GM23248 (cell line): ENCODE measurements around the gene CDH16. TPM values are rescaled to one million over a fixed set of nuclear protein-coding genes. Genes with fewer than 3 reads are reported as not detected.
"Not testable (repeated sequence)": the region's sequence is repeated elsewhere in the genome, so short reads cannot be mapped to it uniquely, and the experiment has no call there.

ENCODE experiments used
- DNase-seq: peaks from one replicate; pipeline ENCODE4 v3.0.0-alpha.2; 2015
- H2AFZ ChIP-seq: fragments of 200-600 bp; sonication (generic); 2 replicates; pipeline ENCODE4 v1.6.1; 2016; ENCODE audit warnings: antibody characterized with exemption
- H3F3A ChIP-seq: fragments of 200-600 bp; sonication (generic); 2 replicates; pipeline ENCODE4 v1.6.1; 2016; ENCODE audit warnings: mild to moderate bottlenecking, antibody characterized with exemption, mixed run types; ENCODE audit not compliant: insufficient read depth
- H3K27ac ChIP-seq: fragments of 200-600 bp; sonication (generic); 2 replicates; pipeline ENCODE4 v1.5.1; 2016; ENCODE audit warnings: mild to moderate bottlenecking
- H3K27me3 ChIP-seq: fragments of 200-600 bp; sonication (generic); replicated peaks from 2 replicates; pipeline ENCODE4 v1.6.1; 2016; ENCODE audit warnings: mild to moderate bottlenecking; ENCODE audit not compliant: insufficient read depth
- H3K36me3 ChIP-seq: fragments of 200-600 bp; sonication (generic); 2 replicates; pipeline ENCODE4 v1.6.1; 2016; ENCODE audit warnings: low read depth, mild to moderate bottlenecking
- H3K4me1 ChIP-seq: fragments of 200-600 bp; sonication (generic); 2 replicates; pipeline ENCODE4 v1.6.1; 2016; ENCODE audit warnings: mild to moderate bottlenecking; ENCODE audit not compliant: insufficient read depth
- H3K4me2 ChIP-seq: fragments of 200-600 bp; sonication (generic); one replicate; pipeline ENCODE4 v1.6.1; 2016; ENCODE audit warnings: mild to moderate bottlenecking; ENCODE audit not compliant: unreplicated experiment
- H3K4me3 ChIP-seq: fragments of 200-600 bp; sonication (generic); 2 replicates; pipeline ENCODE4 v1.5.1; 2016; ENCODE audit warnings: mild to moderate bottlenecking
- H3K79me2 ChIP-seq: fragments of 200-600 bp; sonication (generic); 2 replicates; pipeline ENCODE4 v1.6.1; 2016; ENCODE audit warnings: mild to moderate bottlenecking; ENCODE audit not compliant: insufficient read depth
- H3K9ac ChIP-seq: fragments of 200-600 bp; sonication (generic); 2 replicates; pipeline ENCODE4 v1.6.1; 2016; ENCODE audit warnings: mild to moderate bottlenecking
- H3K9me2 ChIP-seq: fragments of 200-600 bp; sonication (generic); 2 replicates; pipeline ENCODE4 v1.6.1; 2016; ENCODE audit warnings: mixed run types, mild to moderate bottlenecking, moderate library complexity; ENCODE audit not compliant: insufficient read depth
- H3K9me3 ChIP-seq: fragments of 200-600 bp; sonication (generic); one replicate; pipeline ENCODE4 v1.6.1; 2017; ENCODE audit warnings: low read depth
- H4K20me1 ChIP-seq: fragments of 200-600 bp; sonication (generic); 2 replicates; pipeline ENCODE4 v1.6.0; 2016; ENCODE audit not compliant: insufficient read depth
- EZH2 ChIP-seq: fragments of 200-600 bp; sonication (generic); IDR thresholded peaks from 2 replicates; pipeline ENCODE4 v1.6.1; 2018; ENCODE audit warnings: antibody characterized with exemption, mild to moderate bottlenecking; ENCODE audit not compliant: insufficient read depth, poor library complexity, severe bottlenecking
- EZH2phosphoT487 ChIP-seq: fragments of 200-600 bp; sonication (generic); IDR thresholded peaks from 2 replicates; pipeline ENCODE4 v1.6.1; 2018; ENCODE audit warnings: antibody characterized with exemption, moderate library complexity, mild to moderate bottlenecking, low read depth; ENCODE audit not compliant: insufficient read depth
- WGBS, 2 experiments: methylation state at CpG; one replicate each; pipeline ENCODE4 v1.1.6; 2015 to 2017; ENCODE audit warnings: low lambda C conversion rate in 2 of 2, low coverage in 1 of 2; ENCODE audit errors: missing lambda C conversion rate in 2 of 2; 5-methylcytosine and 5-hydroxymethylcytosine counted together
- in situ Hi-C: fragments of 300-500 bp; cut with MboI; formaldehyde crosslinking; loops from 2 replicates; pipeline ENCODE4 v1.15.0; 2020
- polyA plus RNA-seq: library from polyadenylated mRNA; unstranded; fragments of >200 nt; fragmentation: Nextera tagmentation; extraction: Ambion mirVana; gene quantifications from 2 replicates; pipeline ENCODE4 v1.2.1, GENCODE V29; 2016
- total RNA-seq: library from RNA; depleted of rRNA; stranded (reverse); fragments of >200 nt; shearing (Covaris generic); gene quantifications from 2 replicates; pipeline ENCODE4 v1.2.3, GENCODE V29; 2014

Gene CDH16
- total and polyA plus RNA-seq, 2 experiments from 2014 or later: not detected

DNA sequence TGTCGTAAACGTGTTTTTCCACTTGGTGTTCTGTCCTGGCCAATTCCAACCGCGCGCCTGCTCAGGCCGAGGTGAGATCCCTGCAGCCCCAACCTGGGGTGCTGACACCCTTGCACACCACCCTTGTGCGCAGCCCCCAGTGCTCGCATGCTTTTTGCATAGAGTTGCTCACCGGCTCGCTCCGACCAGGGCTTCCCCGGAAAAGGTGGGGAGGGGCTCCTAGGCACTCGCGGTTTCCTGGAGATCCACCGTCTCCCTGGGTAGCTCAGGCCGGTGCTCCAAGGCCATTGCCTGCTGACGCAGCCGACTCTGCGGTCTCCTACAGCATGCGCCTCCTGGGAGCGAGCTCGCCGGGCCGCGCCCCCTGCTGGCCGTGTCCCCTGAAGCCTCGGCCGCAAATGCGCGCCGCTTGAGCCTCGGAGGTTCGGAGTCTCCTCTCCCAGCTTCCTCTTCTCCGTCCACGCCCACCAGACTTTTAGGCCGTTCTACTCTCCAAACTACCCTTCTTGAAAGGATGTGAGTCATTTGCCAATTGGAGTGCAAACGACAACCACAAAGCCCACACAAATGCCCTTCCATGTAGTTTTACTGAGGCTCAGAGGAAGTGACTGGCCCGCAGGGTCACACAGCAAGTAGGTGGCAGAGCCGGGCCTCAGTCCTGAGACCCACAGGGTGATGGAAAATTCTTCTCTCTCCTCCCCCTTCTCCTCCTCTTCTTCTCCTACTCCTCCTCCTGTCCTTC, 45.6 kb downstream of the CDH16 start:
- no peak for TF ChIP-seq EZH2phosphoT487
- no peak for TF ChIP-seq EZH2
- Histone ChIP-seq H3K27me3 (no peaks in the 10 kb centered on the region), H3K9ac (peak overlapping the region; percentile 66), H3K4me1 (peaks cover 17% of the 10 kb centered on the region), H3K9me3 (no peaks in the 10 kb centered on the region), H2AFZ (peak overlapping the region; percentile 93), H3K79me2 (no peaks in the 10 kb centered on the region), H3K9me2 (no peaks in the 10 kb centered on the region), H3K4me2 (peak overlapping the region; percentile 82), H3K27ac (peak overlapping the region; percentile 57), H3F3A (peaks cover 18% of the 10 kb centered on the region), H3K36me3 (no peaks in the 10 kb centered on the region), H4K20me1 (no peaks in the 10 kb centered on the region), H3K4me3 (peak overlapping the region; percentile 66)
- in situ Hi-C loops: loop anchor here (25.0 kb wide), 1 partner anchor 461 kb away; no protein-coding TSS in a partner anchor
- 1% methylated on average over 39 of the region's 39 CpGs for WGBS, 2 experiments
- peak; percentile 100 for DNase-seq

DNA sequence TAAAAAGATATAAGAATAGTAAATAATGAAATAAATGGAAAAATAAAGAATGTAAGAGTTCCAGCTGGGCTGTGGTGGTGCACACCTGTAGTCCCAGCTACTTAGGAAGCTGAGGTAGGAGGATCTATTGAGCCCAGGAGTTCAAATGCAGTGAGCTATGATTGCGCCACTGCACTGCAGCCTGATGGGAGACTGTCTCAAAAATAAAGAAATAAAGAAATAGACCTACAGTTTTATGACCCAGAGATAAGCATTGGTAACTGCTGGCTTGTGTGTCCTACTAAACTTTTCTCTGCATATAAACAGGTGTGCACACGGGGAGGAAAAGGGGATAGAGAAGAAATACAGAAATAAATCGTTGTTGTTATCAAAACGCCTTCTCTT, 46.1 kb downstream of the CDH16 start:
- peak; percentile 29 for DNase-seq
- H3K9ac ChIP-seq: peak overlapping the region; percentile 66
- H3K4me1 ChIP-seq: peaks cover 17% of the 10 kb centered on the region
- no peaks in the 10 kb centered on the region for H3K27me3 ChIP-seq
- no peaks in the 10 kb centered on the region for H3K79me2 ChIP-seq
- H3K9me2 ChIP-seq: no peaks in the 10 kb centered on the region
- H3F3A ChIP-seq: peaks cover 14% of the 10 kb centered on the region
- H2AFZ ChIP-seq: peak overlapping the region; percentile 93
- in situ Hi-C loops: loop anchor here (25.0 kb wide), 1 partner anchor 460 kb away; no protein-coding TSS in a partner anchor
- H3K36me3 ChIP-seq: no peaks in the 10 kb centered on the region
- WGBS, 2 experiments: 36 to 45% methylated on average over 4 of the region's 4 CpGs
- H3K9me3 ChIP-seq: no peaks in the 10 kb centered on the region
- peak overlapping the region; percentile 82 for H3K4me2 ChIP-seq
- H3K4me3 ChIP-seq: peak overlapping the region; percentile 66
- H3K27ac ChIP-seq: peak overlapping the region; percentile 57
- TF ChIP-seq EZH2phosphoT487: no peak
- no peak for TF ChIP-seq EZH2
- no peaks in the 10 kb centered on the region for H4K20me1 ChIP-seq

GRCh38 chr16:66871840-66872239, 46.8 kb downstream of the CDH16 start:
- Histone ChIP-seq H3K27ac (no peak overlapping the region), H3K4me1 (peaks cover 17% of the 10 kb centered on the region), H3K4me2 (no peak overlapping the region), H4K20me1 (no peaks in the 10 kb centered on the region), H3K27me3 (no peaks in the 10 kb centered on the region), H3K9me3 (no peaks in the 10 kb centered on the region), H3K79me2 (no peaks in the 10 kb centered on the region), H3F3A (peaks cover 14% of the 10 kb centered on the region), H3K9me2 (no peaks in the 10 kb centered on the region), H2AFZ (no peak overlapping the region), H3K4me3 (no peak overlapping the region), H3K36me3 (no peaks in the 10 kb centered on the region), H3K9ac (no peak overlapping the region)
- no peak for TF ChIP-seq EZH2
- TF ChIP-seq EZH2phosphoT487: no peak
- in situ Hi-C loops: loop anchor here (25.0 kb wide), 1 partner anchor 460 kb away; no protein-coding TSS in a partner anchor
- 95 to 96% methylated on average over 3 of the region's 3 CpGs for WGBS, 2 experiments
- DNase-seq: no peak

DNA sequence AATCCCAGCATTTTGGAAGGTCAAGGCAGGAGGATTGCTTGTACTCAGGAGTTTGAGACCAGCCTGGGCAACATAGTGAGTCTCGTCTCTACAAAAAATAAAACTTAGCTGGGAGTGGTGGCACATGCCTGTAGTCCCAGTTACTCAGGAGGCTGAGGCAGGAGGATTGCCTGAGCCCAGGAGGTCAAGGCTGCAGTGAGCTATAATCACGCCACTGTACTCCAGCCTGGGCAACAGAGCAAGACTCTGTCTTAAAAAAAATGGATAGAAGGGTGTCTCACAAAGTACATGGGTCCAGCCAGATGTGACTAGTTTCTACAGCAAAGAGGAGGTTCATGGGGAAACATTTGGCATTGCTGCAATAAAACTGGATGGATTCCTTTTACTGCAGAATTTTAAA, 47.3 kb downstream of the CDH16 start:
- in situ Hi-C loops: loop anchor here (25.0 kb wide), 1 partner anchor 459 kb away; no protein-coding TSS in a partner anchor
- not testable (repeated sequence) for H2AFZ ChIP-seq, H4K20me1 ChIP-seq, H3K36me3 ChIP-seq, H3K9me2 ChIP-seq, H3K4me2 ChIP-seq, H3K4me3 ChIP-seq, H3K9me3 ChIP-seq, H3K27me3 ChIP-seq, H3K9ac ChIP-seq, H3K79me2 ChIP-seq, DNase-seq, H3K27ac ChIP-seq
- Histone ChIP-seq H3F3A (peaks cover 14% of the 10 kb centered on the region), H3K4me1 (peaks cover 17% of the 10 kb centered on the region)
- WGBS, 2 experiments: 88 to 100% methylated on average over 2 of the region's 2 CpGs
